Measurements from ENCODE around the gene GLCCI1. TPM values are rescaled to one million over a fixed set of nuclear protein-coding genes. Genes with fewer than 3 reads are reported as not detected.

The GLCCI1 gene
- total RNA-seq, 2 donors from 2014 or later: 9.1 to 9.2 TPM

DNA sequence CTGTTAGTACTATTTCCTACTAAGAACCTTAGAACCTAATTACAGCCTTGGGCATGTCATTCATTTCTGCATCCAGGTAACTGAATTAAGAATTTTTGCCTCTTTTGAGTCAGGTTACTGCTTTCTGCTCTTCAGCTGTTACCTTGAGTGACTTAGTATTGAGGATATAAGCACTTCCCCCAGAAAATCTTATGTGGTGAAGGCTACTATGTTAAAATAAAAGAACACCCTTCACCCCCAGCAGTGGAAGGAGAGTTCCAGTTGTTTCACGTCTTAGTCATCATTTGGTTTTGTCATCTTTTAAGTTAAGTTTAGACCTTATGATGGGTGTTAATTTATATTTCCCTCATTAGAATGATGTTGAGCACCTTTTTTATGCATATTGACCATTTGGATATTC, 82.8 kb downstream of the GLCCI1 start:
- H3K27me3 ChIP-seq (replicated peaks; ENCODE audit: insufficient read depth): no peaks in the 10 kb centered on the region
- intact Hi-C loops (cut with DNase I): no loop called here
- H3K9me3 ChIP-seq: no peaks in the 10 kb centered on the region
- H3K36me3 ChIP-seq: no peaks in the 10 kb centered on the region
- H3K27ac ChIP-seq: no peak overlapping the region
- H3K4me3 ChIP-seq: no peak overlapping the region
- DNase-seq (ENCODE audit: low spot score): no peak
- no peaks in the 10 kb centered on the region for H3K4me1 ChIP-seq (replicated peaks)
- WGBS: 94% methylated on average over 1 of the region's 1 CpG
- TF ChIP-seq, protein P1, sequence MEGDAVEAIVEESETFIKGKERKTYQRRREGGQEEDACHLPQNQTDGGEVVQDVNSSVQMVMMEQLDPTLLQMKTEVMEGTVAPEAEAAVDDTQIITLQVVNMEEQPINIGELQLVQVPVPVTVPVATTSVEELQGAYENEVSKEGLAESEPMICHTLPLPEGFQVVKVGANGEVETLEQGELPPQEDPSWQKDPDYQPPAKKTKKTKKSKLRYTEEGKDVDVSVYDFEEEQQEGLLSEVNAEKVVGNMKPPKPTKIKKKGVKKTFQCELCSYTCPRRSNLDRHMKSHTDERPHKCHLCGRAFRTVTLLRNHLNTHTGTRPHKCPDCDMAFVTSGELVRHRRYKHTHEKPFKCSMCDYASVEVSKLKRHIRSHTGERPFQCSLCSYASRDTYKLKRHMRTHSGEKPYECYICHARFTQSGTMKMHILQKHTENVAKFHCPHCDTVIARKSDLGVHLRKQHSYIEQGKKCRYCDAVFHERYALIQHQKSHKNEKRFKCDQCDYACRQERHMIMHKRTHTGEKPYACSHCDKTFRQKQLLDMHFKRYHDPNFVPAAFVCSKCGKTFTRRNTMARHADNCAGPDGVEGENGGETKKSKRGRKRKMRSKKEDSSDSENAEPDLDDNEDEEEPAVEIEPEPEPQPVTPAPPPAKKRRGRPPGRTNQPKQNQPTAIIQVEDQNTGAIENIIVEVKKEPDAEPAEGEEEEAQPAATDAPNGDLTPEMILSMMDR (IDR thresholded peaks at IDR 0.05): no peak
- TF ChIP-seq POLR2A (IDR thresholded peaks at IDR 0.05): no peak
- TF ChIP-seq POLR2AphosphoS5 (IDR thresholded peaks at IDR 0.05): no peak

DNA sequence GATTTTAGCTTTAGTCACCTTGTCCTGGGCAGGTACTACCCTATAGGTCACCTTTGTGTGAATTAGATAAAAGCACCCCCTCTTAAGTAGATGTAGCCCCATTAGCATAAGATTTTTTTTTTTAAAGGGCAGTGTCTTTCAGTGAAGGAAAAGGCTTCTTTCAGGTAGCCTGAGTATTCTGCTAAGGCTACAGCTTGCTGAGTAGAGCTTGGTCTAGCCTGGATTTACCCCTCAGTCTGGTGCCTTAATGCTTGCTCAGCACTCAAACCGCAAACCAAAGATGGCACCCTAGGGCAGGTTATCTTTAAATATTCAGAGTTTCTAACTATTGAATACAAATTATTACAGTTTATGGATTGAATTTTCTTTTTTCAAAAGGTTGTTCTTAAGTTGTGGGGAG, 83.4 kb downstream of the GLCCI1 start:
- Histone ChIP-seq H3K36me3 (no peaks in the 10 kb centered on the region), H3K4me1 (replicated peaks) (no peaks in the 10 kb centered on the region), H3K27me3 (replicated peaks; ENCODE audit: insufficient read depth) (no peaks in the 10 kb centered on the region), H3K4me3 (no peak overlapping the region), H3K9me3 (no peaks in the 10 kb centered on the region), H3K27ac (no peak overlapping the region)
- no peak for DNase-seq (ENCODE audit: low spot score)
- intact Hi-C loops (cut with DNase I): no loop called here
- TF ChIP-seq, protein P1 (IDR thresholded peaks at IDR 0.05): no peak
- TF ChIP-seq POLR2A (IDR thresholded peaks at IDR 0.05) (no peak), POLR2AphosphoS5 (IDR thresholded peaks at IDR 0.05) (no peak)
- 100% methylated on average over 1 of the region's 1 CpG for WGBS

DNA sequence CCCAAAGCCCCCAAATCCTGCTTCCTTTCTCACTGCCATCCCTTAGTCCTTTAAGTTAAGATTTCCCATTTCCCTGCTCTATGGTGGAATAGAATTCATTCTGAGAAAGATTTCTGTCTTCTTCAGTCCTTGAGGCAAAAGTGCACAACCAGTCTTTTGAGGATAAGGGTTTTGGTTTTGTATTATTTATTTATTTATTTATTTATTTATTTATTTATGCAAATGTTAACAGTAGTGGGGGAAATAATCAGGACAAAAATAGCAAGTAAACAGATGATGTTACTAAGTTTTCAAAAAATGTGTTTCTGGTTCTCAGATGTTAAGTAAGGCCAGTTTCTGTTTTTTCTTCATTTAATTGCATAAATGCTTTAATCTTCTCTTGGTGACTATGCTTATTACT, 84.2 kb downstream of the GLCCI1 start:
- no peaks in the 10 kb centered on the region for H3K27me3 ChIP-seq (replicated peaks; ENCODE audit: insufficient read depth)
- no peak for DNase-seq (ENCODE audit: low spot score)
- no peak for TF ChIP-seq POLR2A (IDR thresholded peaks at IDR 0.05)
- TF ChIP-seq, protein P1 (IDR thresholded peaks at IDR 0.05): no peak
- TF ChIP-seq POLR2AphosphoS5 (IDR thresholded peaks at IDR 0.05): no peak
- H3K9me3 ChIP-seq: no peaks in the 10 kb centered on the region
- intact Hi-C loops (cut with DNase I): no loop called here
- no peaks in the 10 kb centered on the region for H3K4me1 ChIP-seq (replicated peaks)
- no peak overlapping the region for H3K4me3 ChIP-seq
- H3K36me3 ChIP-seq: no peaks in the 10 kb centered on the region
- H3K27ac ChIP-seq: no peak overlapping the region

DNA sequence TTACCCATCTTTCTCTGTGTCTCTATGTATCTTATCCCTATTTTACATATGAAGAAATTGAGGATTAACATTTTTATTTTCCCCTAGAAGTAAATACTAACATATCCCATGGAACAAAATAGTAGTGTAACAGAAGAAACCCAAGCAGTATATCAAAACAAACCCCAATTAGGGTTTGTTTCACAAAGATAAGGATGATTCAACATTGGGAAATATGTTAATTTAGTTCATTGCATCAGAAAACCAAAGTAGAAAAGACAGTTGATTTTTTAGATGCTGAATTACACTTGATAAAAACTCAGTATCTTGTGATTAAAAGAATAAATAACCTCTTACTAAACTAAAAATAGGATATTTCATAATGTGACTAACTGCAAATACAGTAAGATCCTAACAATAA, 87.8 kb downstream of the GLCCI1 start:
- intact Hi-C loops (cut with DNase I): no loop called here
- Histone ChIP-seq H3K9me3 (no peaks in the 10 kb centered on the region), H3K36me3 (no peaks in the 10 kb centered on the region), H3K4me3 (no peak overlapping the region), H3K4me1 (replicated peaks) (no peaks in the 10 kb centered on the region), H3K27me3 (replicated peaks; ENCODE audit: insufficient read depth) (no peaks in the 10 kb centered on the region), H3K27ac (no peak overlapping the region)
- DNase-seq (ENCODE audit: low spot score): no peak
- TF ChIP-seq POLR2A (IDR thresholded peaks at IDR 0.05) (no peak), POLR2AphosphoS5 (IDR thresholded peaks at IDR 0.05) (no peak)
- TF ChIP-seq, protein P1 (IDR thresholded peaks at IDR 0.05): no peak

DNA sequence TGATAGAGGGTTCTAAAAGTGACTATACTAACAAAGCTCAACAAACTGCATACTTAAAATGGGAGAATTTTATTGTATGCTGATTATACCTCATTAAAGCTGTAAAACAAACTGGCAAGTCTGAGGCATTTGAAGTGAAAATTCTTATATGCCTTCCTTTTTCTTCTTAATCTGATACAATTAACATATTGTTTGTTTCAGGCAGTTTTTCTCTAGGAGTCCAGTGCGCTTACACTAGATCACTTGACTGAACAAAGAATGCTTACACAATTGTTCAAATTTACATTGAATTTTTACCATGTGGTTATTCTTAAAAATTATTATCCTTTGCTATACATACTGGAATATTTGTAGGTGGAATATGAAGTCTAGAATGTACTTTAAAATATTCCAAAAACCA, 89.0 kb downstream of the GLCCI1 start:
- Histone ChIP-seq H3K27ac (no peak overlapping the region), H3K4me1 (replicated peaks) (no peaks in the 10 kb centered on the region), H3K4me3 (no peak overlapping the region), H3K27me3 (replicated peaks; ENCODE audit: insufficient read depth) (no peaks in the 10 kb centered on the region), H3K36me3 (no peaks in the 10 kb centered on the region), H3K9me3 (no peaks in the 10 kb centered on the region)
- intact Hi-C loops (cut with DNase I): no loop called here
- no peak for DNase-seq (ENCODE audit: low spot score)
- TF ChIP-seq, protein P1 (IDR thresholded peaks at IDR 0.05): no peak
- TF ChIP-seq POLR2A (IDR thresholded peaks at IDR 0.05) (no peak), POLR2AphosphoS5 (IDR thresholded peaks at IDR 0.05) (no peak)
- WGBS: 100% methylated on average over 1 of the region's 1 CpG
